HL-60 (cell line): ENCODE results near the gene CPT1C.

ENCODE experiments used
- CTCF ChIP-seq: IDR thresholded peaks from one replicate; pipeline ENCODE4 v1.5.1; 2011; ENCODE audit warnings: low read length, control low read depth, inconsistent platforms; ENCODE audit not compliant: insufficient read depth
- GABPA ChIP-seq: IDR thresholded peaks from 2 replicates; pipeline ENCODE4 v1.6.1; 2012; ENCODE audit warnings: low read depth
- POLR2AphosphoS5 ChIP-seq: IDR thresholded peaks from 2 replicates; pipeline ENCODE4 v1.6.1; 2012; ENCODE audit warnings: low read depth
- SPI1 ChIP-seq: IDR thresholded peaks from 2 replicates; pipeline ENCODE4 v1.6.1; 2012; ENCODE audit warnings: low read depth, mild to moderate bottlenecking, borderline replicate concordance

- TF ChIP-seq CTCF (no peak), GABPA (no peak), POLR2AphosphoS5 (no peak), SPI1 (no peak)
Observed at GRCh38 chr19:49739098-49739497, 48.2 kb downstream of the CPT1C start.
